ENCODE data around the gene LAMB4. TPM values are rescaled to one million over a fixed set of nuclear protein-coding genes. Genes with fewer than 3 reads are reported as not detected.

The LAMB4 gene
- total RNA-seq, 1 donor from 2014 or later = not detected

- intact Hi-C loops (cut with micrococcal nuclease) = no loop called here
Measured at GRCh38 chr7:108017776-108018151, 112.4 kb downstream of the LAMB4 start.

- intact Hi-C loops (cut with micrococcal nuclease) = no loop called here
Measured at GRCh38 chr7:108016841-108017775, 113.1 kb downstream of the LAMB4 start.

- intact Hi-C loops (cut with micrococcal nuclease) = no loop called here
Measured at GRCh38 chr7:108015740-108016139, 114.4 kb downstream of the LAMB4 start.

GRCh38 chr7:108014747-108015682, 115.1 kb downstream of the LAMB4 start:
- intact Hi-C loops (cut with micrococcal nuclease) = no loop called here

GRCh38 chr7:108014215-108014614, 115.9 kb downstream of the LAMB4 start:
- intact Hi-C loops (cut with micrococcal nuclease) = no loop called here

- intact Hi-C loops (cut with micrococcal nuclease) = no loop called here
Measured at GRCh38 chr7:108012499-108013430, 117.4 kb downstream of the LAMB4 start.

GRCh38 chr7:108010377-108010776, 119.8 kb downstream of the LAMB4 start:
- intact Hi-C loops (cut with micrococcal nuclease) = no loop called here

- intact Hi-C loops (cut with micrococcal nuclease) = no loop called here
Measured at GRCh38 chr7:108009873-108010272, 120.3 kb downstream of the LAMB4 start.

- intact Hi-C loops (cut with micrococcal nuclease) = no loop called here
Measured at GRCh38 chr7:108008827-108009226, 121.3 kb downstream of the LAMB4 start.

- intact Hi-C loops (cut with micrococcal nuclease) = no loop called here
Measured at GRCh38 chr7:108008240-108008639, 121.9 kb downstream of the LAMB4 start.

- intact Hi-C loops (cut with micrococcal nuclease) = no loop called here
Measured at GRCh38 chr7:108007762-108008161, 122.4 kb downstream of the LAMB4 start.

- intact Hi-C loops (cut with micrococcal nuclease) = no loop called here
Measured at GRCh38 chr7:108007261-108007660, 122.9 kb downstream of the LAMB4 start.

GRCh38 chr7:108004220-108005142, 125.7 kb downstream of the LAMB4 start:
- intact Hi-C loops (cut with micrococcal nuclease) = no loop called here

GRCh38 chr7:108003599-108003935, 126.6 kb downstream of the LAMB4 start:
- intact Hi-C loops (cut with micrococcal nuclease) = no loop called here

GRCh38 chr7:108002726-108003598, 127.2 kb downstream of the LAMB4 start, which contains the start of gene LAMB1:
Gene LAMB1 (minus strand): TSS chr7:108003161. CDS start chr7:108002885, 276 bp downstream.
- intact Hi-C loops (cut with micrococcal nuclease) = no loop called here

GRCh38 chr7:108001764-108002725, 128.1 kb downstream of the LAMB4 start:
- intact Hi-C loops (cut with micrococcal nuclease) = no loop called here

GRCh38 chr7:108000875-108001763, 129.0 kb downstream of the LAMB4 start:
- intact Hi-C loops (cut with micrococcal nuclease) = no loop called here
